T-helper 22 cell (primary cell): Measurements from ENCODE around the gene SSC5D.
"Not testable (repeated sequence)": the region's sequence is repeated elsewhere in the genome, so short reads cannot be mapped to it uniquely, and the experiment has no call there.

Experiments used
- DNase-seq: peaks from one replicate; pipeline ENCODE4 v3.0.0-alpha.2; 2020; ENCODE audit warnings: low read depth

Gene SSC5D

GRCh38 chr19:55487924-55488687 is at the start of gene SSC5D:
Gene SSC5D, plus strand, starts transcription at chr19:55488436. Its CDS starts 154 bp downstream, at chr19:55488590.
- DNase-seq = no peak

GRCh38 chr19:55439052-55439451 is 49.2 kb upstream of the SSC5D start:
- no peak for DNase-seq

GRCh38 chr19:55440411-55441105 is 47.7 kb upstream of the SSC5D start:
- no peak for DNase-seq

GRCh38 chr19:55441319-55441691 is 46.9 kb upstream of the SSC5D start:
- no peak for DNase-seq

GRCh38 chr19:55441692-55442321 is 46.4 kb upstream of the SSC5D start:
- DNase-seq = no peak

GRCh38 chr19:55442372-55442961 is 45.8 kb upstream of the SSC5D start:
- no peak for DNase-seq

- DNase-seq = no peak
Observed at GRCh38 chr19:55443045-55443823, 45.0 kb upstream of the SSC5D start, which contains the start of gene SHISA7. Gene SHISA7, minus strand, starts transcription at chr19:55443300. Its CDS starts 437 bp downstream, at chr19:55442863.

GRCh38 chr19:55443824-55444480 is 44.3 kb upstream of the SSC5D start:
- no peak for DNase-seq

GRCh38 chr19:55444646-55445045 is 43.6 kb upstream of the SSC5D start:
- no peak for DNase-seq

- DNase-seq = no peak
Observed at GRCh38 chr19:55446060-55446459, 42.2 kb upstream of the SSC5D start.

- no peak for DNase-seq
Observed at GRCh38 chr19:55447421-55448174, 40.6 kb upstream of the SSC5D start.

- not testable (repeated sequence) for DNase-seq
Observed at GRCh38 chr19:55448175-55448490, 40.1 kb upstream of the SSC5D start.

GRCh38 chr19:55449469-55449868 is 38.8 kb upstream of the SSC5D start:
- no peak for DNase-seq

- no peak for DNase-seq
Observed at GRCh38 chr19:55451163-55451964, 36.9 kb upstream of the SSC5D start.

- peak; percentile 20 for DNase-seq
Observed at GRCh38 chr19:55451965-55452748, 36.1 kb upstream of the SSC5D start.

GRCh38 chr19:55452749-55453346 is 35.4 kb upstream of the SSC5D start:
- peak; percentile 17 for DNase-seq

- no peak for DNase-seq
Observed at GRCh38 chr19:55453511-55454260, 34.5 kb upstream of the SSC5D start.

- no peak for DNase-seq
Observed at GRCh38 chr19:55454787-55455243, 33.4 kb upstream of the SSC5D start.
